Effector memory CD8-positive, alpha-beta T cell (primary cell): ENCODE results near the gene POFUT1.

Experiments used
- ATAC-seq: fragments of 150-1000 bp; cut with Tn5 transposase; replicated peaks from 2 replicates; pipeline ENCODE4 v1.10.0; 2021; ENCODE audit warnings: mild to moderate bottlenecking, moderate library complexity
- DNase-seq, 3 experiments: peaks; one replicate each; pipeline ENCODE4 v3.0.0; 2021
- H3K27ac Mint-ChIP-seq, 2 donors: one replicate each; pipeline ENCODE4 v1.8.0; 2022; ENCODE audit warnings: mild to moderate bottlenecking in 2 of 2, mixed read lengths in 2 of 2, moderate library complexity in 2 of 2
- H3K27me3 Mint-ChIP-seq, 2 donors: one replicate each; pipeline ENCODE4 v1.8.0; 2022; ENCODE audit warnings: mixed read lengths in 2 of 2
- H3K36me3 Mint-ChIP-seq: one replicate; pipeline ENCODE4 v1.8.0; 2022; ENCODE audit warnings: mild to moderate bottlenecking, moderate library complexity, mixed read lengths; ENCODE audit not compliant: insufficient read depth
- H3K4me1 Mint-ChIP-seq, 2 donors: one replicate each; pipeline ENCODE4 v1.8.0; 2022; ENCODE audit warnings: low read depth in 2 of 2, mixed read lengths in 2 of 2
- H3K4me3 Mint-ChIP-seq, 2 donors: one replicate each; pipeline ENCODE4 v1.8.0; 2022; ENCODE audit warnings: mild to moderate bottlenecking in 2 of 2, mixed read lengths in 2 of 2, moderate library complexity in 2 of 2
- H3K9me3 Mint-ChIP-seq, 2 donors: one replicate each; pipeline ENCODE4 v1.8.0; 2022; ENCODE audit warnings: mixed read lengths in 2 of 2

The POFUT1 gene

DNA sequence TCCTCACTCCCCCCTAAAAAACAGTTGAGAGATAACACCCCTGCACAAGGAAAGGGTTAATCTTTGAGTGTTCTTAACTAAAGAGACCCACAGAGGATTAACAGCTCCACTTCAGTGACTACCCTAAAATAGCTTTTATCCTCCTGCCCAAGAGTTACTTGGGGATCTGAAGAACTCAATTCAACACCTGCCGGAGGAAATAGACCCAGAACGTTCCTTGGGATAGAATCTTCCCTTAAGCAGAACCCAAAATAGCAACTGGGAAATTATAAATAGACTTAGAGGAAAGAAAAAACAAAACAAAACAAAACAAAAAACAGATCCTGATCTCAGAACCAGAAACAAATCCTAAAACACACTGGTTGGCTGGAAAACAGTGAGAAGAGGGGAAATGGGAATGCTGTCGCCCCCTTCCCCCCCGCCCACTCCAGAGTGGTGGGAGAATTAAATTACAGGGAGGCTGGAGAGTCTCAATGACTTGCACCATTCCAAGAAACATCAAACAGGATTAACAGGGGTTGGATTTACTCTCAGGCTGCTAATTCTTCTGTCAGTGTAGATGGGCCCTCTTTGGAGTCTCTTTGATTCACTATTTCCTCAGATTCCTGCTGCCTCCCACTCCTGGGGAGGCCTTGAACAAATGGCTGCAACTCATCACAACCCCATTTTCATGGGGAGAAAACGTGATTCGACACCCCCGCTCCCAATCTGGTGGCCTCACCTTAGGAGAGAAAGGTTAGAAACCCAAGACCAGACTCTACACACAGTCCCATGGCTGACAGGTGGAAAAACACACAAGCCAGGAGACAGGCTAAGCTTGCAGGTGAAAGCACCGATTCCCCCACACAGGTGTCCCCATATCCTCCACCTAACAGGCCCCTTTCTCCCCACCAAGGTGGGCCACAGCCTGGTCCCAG is 1.6 kb upstream of the POFUT1 start:
- H3K27ac Mint-ChIP-seq: peak overlapping the region; percentile 95 to 98
- peak overlapping the region; percentile 96 for H3K4me3 Mint-ChIP-seq
- no peaks in the 10 kb centered on the region for H3K27me3 Mint-ChIP-seq
- DNase-seq (no peak), ATAC-seq (no peak)
- H3K4me1 Mint-ChIP-seq: peaks cover 64 to 68% of the 10 kb centered on the region in 2 donors
- peaks cover 19% of the 10 kb centered on the region for H3K36me3 Mint-ChIP-seq
- H3K9me3 Mint-ChIP-seq: no peaks in the 10 kb centered on the region

GRCh38 chr20:32206760-32207625 is 687 bp upstream of the POFUT1 start:
- DNase-seq (no peak), ATAC-seq (peak; percentile 16)
- no peaks in the 10 kb centered on the region for H3K9me3 Mint-ChIP-seq
- H3K4me3 Mint-ChIP-seq: peak overlapping the region; percentile 96
- peaks cover 16% of the 10 kb centered on the region for H3K36me3 Mint-ChIP-seq
- H3K27ac Mint-ChIP-seq: peak overlapping the region; percentile 95 to 98
- no peaks in the 10 kb centered on the region for H3K27me3 Mint-ChIP-seq
- peaks cover 70 to 74% of the 10 kb centered on the region in 2 donors for H3K4me1 Mint-ChIP-seq

- H3K4me3 Mint-ChIP-seq: peak overlapping the region; percentile 96
- H3K4me1 Mint-ChIP-seq: peaks cover 62 to 63% of the 10 kb centered on the region in 2 donors
- ATAC-seq: no peak
- H3K27ac Mint-ChIP-seq: peak overlapping the region; percentile 64 to 95
- H3K27me3 Mint-ChIP-seq: no peaks in the 10 kb centered on the region
- no peaks in the 10 kb centered on the region for H3K9me3 Mint-ChIP-seq
- DNase-seq: no peak
- peaks cover 19% of the 10 kb centered on the region for H3K36me3 Mint-ChIP-seq
Observed at GRCh38 chr20:32208499-32209154, 947 bp downstream of the POFUT1 start.

DNA sequence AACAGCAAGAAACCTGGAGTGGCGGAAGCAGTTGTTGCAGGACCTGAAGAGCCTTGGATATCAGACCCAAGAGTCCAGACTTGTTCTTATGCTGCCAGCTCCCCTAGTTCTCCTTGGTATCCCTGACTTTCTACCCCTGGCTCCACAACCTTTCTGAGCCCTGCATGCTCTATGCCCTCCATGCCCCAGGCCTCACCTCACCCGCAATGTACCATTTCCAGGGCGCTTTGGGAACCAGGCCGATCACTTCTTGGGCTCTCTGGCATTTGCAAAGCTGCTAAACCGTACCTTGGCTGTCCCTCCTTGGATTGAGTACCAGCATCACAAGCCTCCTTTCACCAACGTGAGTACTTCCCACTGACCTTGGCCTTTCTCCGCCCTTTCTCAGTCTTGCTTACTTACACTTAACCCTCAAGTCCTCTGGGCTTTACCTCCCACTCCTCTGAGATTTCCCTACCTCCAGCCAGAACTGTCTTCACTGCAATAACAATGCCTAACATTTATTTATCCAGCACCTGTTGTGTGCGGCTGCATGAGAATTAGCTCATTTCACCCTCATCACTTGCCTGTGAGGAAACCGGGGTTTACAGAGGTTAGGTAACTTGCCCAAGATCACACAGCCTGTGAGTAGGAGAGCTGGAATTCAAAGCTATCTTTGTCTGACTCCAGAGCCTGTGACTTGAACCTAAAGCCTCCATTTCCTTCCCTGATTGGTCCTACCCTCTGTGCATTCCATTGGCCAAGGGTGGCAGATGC is 2.3 kb downstream of the POFUT1 start:
- no peaks in the 10 kb centered on the region for H3K27me3 Mint-ChIP-seq
- ATAC-seq: no peak
- H3K9me3 Mint-ChIP-seq: no peaks in the 10 kb centered on the region
- H3K27ac Mint-ChIP-seq: peak overlapping the region; percentile 52 to 64
- DNase-seq: no peak
- peaks cover 19% of the 10 kb centered on the region for H3K36me3 Mint-ChIP-seq
- H3K4me1 Mint-ChIP-seq: peaks cover 51 to 53% of the 10 kb centered on the region in 2 donors
- H3K4me3 Mint-ChIP-seq: no peak overlapping the region

DNA sequence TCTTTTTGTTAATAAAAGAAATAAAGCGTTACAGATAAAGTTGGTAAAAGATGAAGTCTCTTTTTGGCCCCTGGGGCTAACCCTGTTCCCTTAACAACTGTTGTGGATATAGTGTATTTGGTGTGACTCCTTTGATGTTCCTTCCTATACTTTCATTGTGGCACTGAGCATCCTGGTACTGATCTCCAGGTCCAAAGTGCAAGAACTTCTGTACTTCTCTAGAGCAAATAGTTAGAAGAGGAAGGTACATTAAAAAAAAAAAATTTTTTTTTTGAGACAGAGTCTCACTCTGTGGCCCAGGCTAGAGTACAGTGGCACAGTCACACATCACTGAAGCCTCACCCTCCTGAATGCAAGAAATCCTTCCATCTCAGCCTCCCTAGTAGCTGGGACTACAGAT is 6.2 kb downstream of the POFUT1 start:
- no peaks in the 10 kb centered on the region for H3K27me3 Mint-ChIP-seq
- DNase-seq: no peak
- peaks cover 20% of the 10 kb centered on the region for H3K36me3 Mint-ChIP-seq
- peaks cover 22 to 25% of the 10 kb centered on the region in 2 donors for H3K4me1 Mint-ChIP-seq
- H3K4me3 Mint-ChIP-seq: no peak overlapping the region
- ATAC-seq: no peak
- no peaks in the 10 kb centered on the region for H3K9me3 Mint-ChIP-seq
- H3K27ac Mint-ChIP-seq: no peak overlapping the region

DNA sequence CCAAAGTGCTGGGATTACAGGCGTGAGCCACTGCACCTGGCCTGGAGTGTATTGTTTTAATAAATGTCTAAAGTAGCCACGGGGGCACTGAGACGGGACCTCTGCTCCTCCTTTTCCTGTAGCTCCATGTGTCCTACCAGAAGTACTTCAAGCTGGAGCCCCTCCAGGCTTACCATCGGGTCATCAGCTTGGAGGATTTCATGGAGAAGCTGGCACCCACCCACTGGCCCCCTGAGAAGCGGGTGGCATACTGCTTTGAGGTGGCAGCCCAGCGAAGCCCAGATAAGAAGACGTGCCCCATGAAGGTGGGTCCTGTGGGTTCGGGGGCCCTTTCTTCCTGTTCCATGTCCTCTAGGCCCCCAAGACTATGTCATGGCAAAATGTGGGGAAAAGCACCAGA is 7.5 kb downstream of the POFUT1 start:
- no peak overlapping the region for H3K4me3 Mint-ChIP-seq
- peaks cover 20% of the 10 kb centered on the region for H3K36me3 Mint-ChIP-seq
- DNase-seq (no peak), ATAC-seq (no peak)
- peaks cover 13 to 19% of the 10 kb centered on the region in 2 donors for H3K4me1 Mint-ChIP-seq
- H3K9me3 Mint-ChIP-seq: no peaks in the 10 kb centered on the region
- H3K27ac Mint-ChIP-seq: no peak overlapping the region
- H3K27me3 Mint-ChIP-seq: no peaks in the 10 kb centered on the region

DNA sequence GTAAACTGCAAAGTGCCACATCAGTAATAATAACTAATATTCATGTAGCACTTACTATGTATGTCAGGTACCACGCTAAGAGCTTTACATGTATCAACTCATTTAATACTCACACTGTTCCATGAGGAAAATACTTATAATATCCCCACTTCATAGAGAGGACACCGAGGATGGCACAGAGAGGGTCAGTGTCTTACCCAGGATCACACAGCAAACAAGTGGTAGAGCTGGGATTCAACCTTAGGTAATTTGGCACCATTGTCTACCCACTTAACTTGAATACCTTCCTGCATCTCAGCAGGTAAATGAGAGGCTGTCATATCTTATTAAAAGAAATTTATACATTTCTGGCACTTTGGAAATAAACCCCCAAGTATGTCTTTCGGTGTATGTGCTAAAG is 8.0 kb downstream of the POFUT1 start:
- Mint-ChIP-seq H3K36me3 (peaks cover 20% of the 10 kb centered on the region), H3K27ac (no peak overlapping the region), H3K4me1 (peaks cover 8 to 15% of the 10 kb centered on the region in 2 donors), H3K4me3 (no peak overlapping the region), H3K9me3 (no peaks in the 10 kb centered on the region), H3K27me3 (no peaks in the 10 kb centered on the region)
- no peak for ATAC-seq
- no peak for DNase-seq

DNA sequence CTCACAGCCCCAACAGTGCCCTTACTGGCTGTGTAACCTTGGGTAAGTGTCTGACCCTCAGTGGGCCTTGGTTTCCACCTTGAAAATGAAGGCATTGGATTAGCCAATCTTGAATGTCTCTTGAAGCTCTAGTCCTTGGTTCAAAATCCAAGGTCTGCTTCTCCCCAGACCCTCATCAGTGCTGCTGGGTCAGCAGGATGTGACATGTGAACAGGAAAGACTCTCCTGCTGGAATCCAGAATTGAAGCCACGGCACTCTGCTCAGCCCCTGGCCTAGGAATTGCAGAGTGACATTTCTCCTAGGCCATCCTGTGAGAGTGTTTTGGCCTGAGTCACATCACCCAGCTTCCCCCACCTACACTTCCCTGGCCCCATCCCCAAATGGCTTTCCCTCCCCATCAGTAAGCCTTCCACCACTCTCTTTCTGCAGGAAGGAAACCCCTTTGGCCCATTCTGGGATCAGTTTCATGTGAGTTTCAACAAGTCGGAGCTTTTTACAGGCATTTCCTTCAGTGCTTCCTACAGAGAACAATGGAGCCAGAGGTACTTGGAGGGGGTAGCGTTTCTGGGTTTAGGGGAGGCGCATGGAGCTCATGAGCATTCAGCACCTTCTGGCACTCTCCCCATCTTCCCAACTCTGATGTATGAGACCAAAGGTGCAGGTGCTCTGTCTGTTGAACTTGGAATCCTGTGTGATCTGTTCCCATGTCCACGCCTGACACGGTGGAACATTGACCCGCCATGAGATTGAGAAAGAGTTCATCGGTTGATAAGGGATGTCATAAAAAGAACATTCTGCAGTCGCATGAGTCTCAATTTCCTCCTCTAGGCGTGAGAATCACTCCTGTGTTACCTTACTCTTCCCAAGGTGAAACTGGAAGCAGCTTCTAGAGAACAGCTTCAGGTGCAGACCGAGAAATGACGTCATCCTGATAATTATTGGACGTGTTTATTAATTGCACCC is 8.8 kb downstream of the POFUT1 start:
- Mint-ChIP-seq H3K4me1 (peaks cover 7 to 12% of the 10 kb centered on the region in 2 donors), H3K27ac (no peak overlapping the region), H3K9me3 (no peaks in the 10 kb centered on the region), H3K4me3 (no peak overlapping the region), H3K36me3 (peaks cover 18% of the 10 kb centered on the region), H3K27me3 (no peaks in the 10 kb centered on the region)
- no peak for DNase-seq
- ATAC-seq: no peak

- ATAC-seq: no peak
- peaks cover 19% of the 10 kb centered on the region for H3K36me3 Mint-ChIP-seq
- no peak for DNase-seq
- H3K27ac Mint-ChIP-seq: peak overlapping the region in 1 of 2 donors; percentile 21
- H3K27me3 Mint-ChIP-seq: no peaks in the 10 kb centered on the region
- peaks cover 0 to 6% of the 10 kb centered on the region in 2 donors for H3K4me1 Mint-ChIP-seq
- H3K4me3 Mint-ChIP-seq: no peak overlapping the region
- no peaks in the 10 kb centered on the region for H3K9me3 Mint-ChIP-seq
Observed at GRCh38 chr20:32218156-32218900, 10.6 kb downstream of the POFUT1 start.

DNA sequence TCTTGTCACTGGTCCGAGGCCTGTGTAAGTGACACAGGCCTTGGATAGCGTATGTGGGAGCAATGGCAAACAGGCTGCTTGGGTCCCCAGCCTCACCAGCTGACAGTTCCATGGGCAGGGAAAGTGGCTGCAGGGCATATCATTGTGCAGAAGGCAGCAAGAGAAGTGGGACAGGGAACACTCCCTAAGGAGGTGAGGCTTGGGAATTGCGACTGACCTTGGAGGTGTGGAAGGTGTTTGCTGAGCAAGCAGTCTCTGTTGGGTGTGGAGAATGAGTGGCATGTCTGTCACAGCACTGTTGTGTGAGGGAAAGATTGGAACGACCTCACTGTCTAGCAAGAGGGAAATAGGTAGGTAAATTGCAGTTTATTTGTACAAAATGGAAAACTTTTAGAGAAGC is 16.8 kb downstream of the POFUT1 start:
- Mint-ChIP-seq H3K36me3 (peaks cover 25% of the 10 kb centered on the region), H3K9me3 (no peaks in the 10 kb centered on the region), H3K4me1 (peaks cover 0 to 2% of the 10 kb centered on the region in 2 donors), H3K27ac (peak overlapping the region in 1 of 2 donors; percentile 6), H3K27me3 (no peaks in the 10 kb centered on the region), H3K4me3 (no peak overlapping the region)
- DNase-seq (no peak), ATAC-seq (no peak)

DNA sequence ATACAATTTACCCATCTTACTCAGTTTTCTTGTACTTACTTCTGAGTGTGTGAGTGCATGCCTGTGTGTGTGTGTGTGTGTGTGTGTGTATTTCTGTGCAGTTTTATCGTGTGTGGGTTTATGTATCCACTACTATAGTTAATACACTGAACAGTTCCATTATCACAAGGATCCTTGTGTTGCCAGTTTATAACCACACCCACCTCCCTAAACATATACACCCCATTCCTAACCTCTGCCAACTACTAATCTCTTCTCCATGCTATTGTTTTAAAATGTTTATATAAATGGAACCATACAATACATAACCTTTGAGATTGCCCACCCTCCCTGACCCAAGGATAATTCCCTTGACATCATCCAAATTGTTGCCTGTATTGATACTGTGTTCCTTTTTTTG is 18.7 kb downstream of the POFUT1 start:
- no peak for DNase-seq
- H3K27ac Mint-ChIP-seq: no peak overlapping the region
- H3K27me3 Mint-ChIP-seq: no peaks in the 10 kb centered on the region
- peaks cover 4% of the 10 kb centered on the region in 2 donors for H3K4me1 Mint-ChIP-seq
- H3K9me3 Mint-ChIP-seq: no peaks in the 10 kb centered on the region
- no peak overlapping the region for H3K4me3 Mint-ChIP-seq
- ATAC-seq: no peak
- peaks cover 27% of the 10 kb centered on the region for H3K36me3 Mint-ChIP-seq
